ENCODE measurements around the gene IL2.

Gene IL2

GRCh38 chr4:122403861-122404260, 52.7 kb downstream of the IL2 start:
- Histone ChIP-seq H2AFZ (ENCODE audit: low read depth, low read length, severe bottlenecking) (no peak overlapping the region), H3K9ac (ENCODE audit: low read length) (no peak overlapping the region), H3K4me3 (ENCODE audit: insufficient read depth, low read length, poor library complexity, severe bottlenecking) (no peak overlapping the region), H3K27me3 (ENCODE audit: low read length) (no peaks in the 10 kb centered on the region), H3K9me3 (ENCODE audit: insufficient read depth, low read length) (no peaks in the 10 kb centered on the region), H3K27ac (ENCODE audit: low read depth, low read length) (no peak overlapping the region), H3F3A (ENCODE audit: insufficient read depth) (no peaks in the 10 kb centered on the region), H3K36me3 (ENCODE audit: low read length) (no peaks in the 10 kb centered on the region), H3K9me2 (replicated peaks; ENCODE audit: insufficient read depth, low read length) (no peaks in the 10 kb centered on the region), H4K20me1 (ENCODE audit: low read depth, low read length) (no peaks in the 10 kb centered on the region), H3K4me2 (ENCODE audit: low read depth, low read length, poor library complexity, severe bottlenecking) (no peak overlapping the region), H3K79me2 (ENCODE audit: insufficient read depth, low read length) (no peaks in the 10 kb centered on the region)
- no peak for TF ChIP-seq CTCF (IDR thresholded peaks at IDR 0.05; ENCODE audit: insufficient read depth, low read length, poor library complexity, severe bottlenecking)
- no peak for TF ChIP-seq EZH2phosphoT487 (conservative IDR thresholded peaks at IDR 0.05; ENCODE audit: low read length)
